ENCODE measurements around the gene PDE2A.
A peak's percentile ranks its signal among the peaks of the same experiment; 100 is the strongest.

DNA sequence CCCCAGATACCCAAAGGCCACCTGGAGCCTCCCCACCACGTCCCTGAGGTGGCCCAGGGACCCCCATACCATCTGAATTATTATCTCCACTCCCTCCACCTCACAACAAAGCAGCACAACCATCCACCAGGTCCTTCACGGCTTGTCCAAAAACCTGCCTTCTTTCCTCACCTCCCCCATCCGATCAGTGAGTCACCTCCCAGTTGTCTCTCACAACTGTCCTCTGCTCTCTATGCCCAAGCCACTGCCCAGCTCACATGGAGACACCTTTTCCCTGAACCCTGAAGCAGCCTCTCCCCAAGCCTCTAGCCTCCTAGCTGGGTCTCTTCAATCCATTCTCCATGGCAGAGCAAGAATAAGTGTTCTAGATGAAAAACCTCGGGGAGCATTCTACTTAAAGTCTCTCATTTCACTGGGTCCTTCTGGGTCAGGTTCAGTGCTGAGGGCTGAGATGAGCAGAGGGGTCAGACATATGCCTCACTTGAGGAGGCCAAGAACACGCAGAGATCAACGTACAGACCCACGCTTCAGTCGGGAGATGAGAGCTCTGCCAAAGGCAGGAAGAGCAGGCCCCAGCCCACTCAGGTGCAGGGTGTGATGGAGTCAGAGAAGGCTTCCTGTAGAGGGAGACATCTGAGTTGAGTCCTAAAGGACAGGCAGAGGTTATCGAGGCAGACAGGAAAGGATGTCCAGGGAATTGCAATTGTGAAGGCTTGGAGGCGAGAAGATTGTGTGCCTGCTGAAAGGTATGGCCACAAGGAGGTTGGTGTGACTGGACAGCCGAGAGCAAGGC lies 74.7 kb downstream of the PDE2A start:
- TF ChIP-seq, protein P1, sequence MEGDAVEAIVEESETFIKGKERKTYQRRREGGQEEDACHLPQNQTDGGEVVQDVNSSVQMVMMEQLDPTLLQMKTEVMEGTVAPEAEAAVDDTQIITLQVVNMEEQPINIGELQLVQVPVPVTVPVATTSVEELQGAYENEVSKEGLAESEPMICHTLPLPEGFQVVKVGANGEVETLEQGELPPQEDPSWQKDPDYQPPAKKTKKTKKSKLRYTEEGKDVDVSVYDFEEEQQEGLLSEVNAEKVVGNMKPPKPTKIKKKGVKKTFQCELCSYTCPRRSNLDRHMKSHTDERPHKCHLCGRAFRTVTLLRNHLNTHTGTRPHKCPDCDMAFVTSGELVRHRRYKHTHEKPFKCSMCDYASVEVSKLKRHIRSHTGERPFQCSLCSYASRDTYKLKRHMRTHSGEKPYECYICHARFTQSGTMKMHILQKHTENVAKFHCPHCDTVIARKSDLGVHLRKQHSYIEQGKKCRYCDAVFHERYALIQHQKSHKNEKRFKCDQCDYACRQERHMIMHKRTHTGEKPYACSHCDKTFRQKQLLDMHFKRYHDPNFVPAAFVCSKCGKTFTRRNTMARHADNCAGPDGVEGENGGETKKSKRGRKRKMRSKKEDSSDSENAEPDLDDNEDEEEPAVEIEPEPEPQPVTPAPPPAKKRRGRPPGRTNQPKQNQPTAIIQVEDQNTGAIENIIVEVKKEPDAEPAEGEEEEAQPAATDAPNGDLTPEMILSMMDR (IDR thresholded peaks at IDR 0.05; ENCODE audit: low read depth, low read length) = peak; percentile 25; the same call in 1 of the 2 replicates
- no peak for TF ChIP-seq EZH2phosphoT487 (IDR thresholded peaks at IDR 0.05; ENCODE audit: low read depth)
